Psoas muscle (tissue), 8 donors: ENCODE results near the gene MYL12A. TPM values are rescaled to one million over a fixed set of nuclear protein-coding genes. Genes with fewer than 3 reads are reported as not detected.

Source experiments
- ATAC-seq, 4 donors: fragments of 200-7000 bp; cut with Tn5 transposase; one replicate each; pipeline ENCODE4 v1.9.1; 2020; ENCODE audit warnings: moderate library complexity in 3 of 4, mild to moderate bottlenecking in 2 of 4
- DNase-seq, 2 donors: peaks; one replicate each; pipeline ENCODE4 v3.0.0-alpha.2; 2020
- H3K27ac ChIP-seq: fragments of 200-600 bp; one replicate; pipeline ENCODE4 v1.8.0; 2022
- H3K27me3 ChIP-seq, 3 donors: fragments of 200-600 bp in 1 of 3; one replicate each; pipeline versions ENCODE4 v1.6.1 to v1.8.0; 2013 to 2022; ENCODE audit warnings: low read length in 2 of 3, mild to moderate bottlenecking in 2 of 3, moderate library complexity in 1 of 3; ENCODE audit not compliant: insufficient read depth in 3 of 3
- H3K36me3 ChIP-seq, 2 donors: fragments of 200-600 bp in 1 of 2; one replicate each; pipeline versions ENCODE4 v1.6.1 to v1.8.0; 2013 to 2022; ENCODE audit warnings: low read depth in 1 of 2, mild to moderate bottlenecking in 1 of 2, moderate library complexity in 1 of 2; ENCODE audit not compliant: insufficient read depth in 1 of 2
- H3K4me1 ChIP-seq: fragments of 200-600 bp; one replicate; pipeline ENCODE4 v1.8.0; 2022
- H3K4me3 ChIP-seq: fragments of 200-600 bp; one replicate; pipeline ENCODE4 v1.8.0; 2022; ENCODE audit warnings: mild to moderate bottlenecking
- H3K9me3 ChIP-seq: fragments of 200-600 bp; one replicate; pipeline ENCODE4 v1.8.0; 2022
- WGBS, 3 donors: extraction: QIAGEN DNeasy Blood & Tissue Kit; methylation state at CpG; one replicate each; pipeline versions ENCODE4 v1.1.6 to v1.1.7; 2013; 5-methylcytosine and 5-hydroxymethylcytosine counted together
- intact Hi-C, 2 donors: fragments of 100-400 bp; cut with DNase I; formaldehyde crosslinking; loops; one replicate each; pipeline versions ENCODE4 v1.11.0 to v1.14.2; 2022
- polyA plus RNA-seq, 3 donors: library from polyadenylated mRNA; stranded (reverse); fragments of 200-250 nt; gene quantifications; one replicate each; pipeline ENCODE4 v1.2.3, GENCODE V29; 2013
- total RNA-seq, 4 donors: library from RNA; stranded (reverse); fragmentation: NEBNext Ultra II Directional in 2 of 4; extraction: Animal tissue kit (Norgen Biotek cat#: 25700) in 2 of 4; gene quantifications; one replicate each; pipeline versions ENCODE4 v1.2.1 to v1.2.4, GENCODE V29; 2021 to 2023
- TF ChIP-seq, protein P1 (sequence below): fragments of 200-600 bp; IDR thresholded peaks from one replicate; pipeline ENCODE4 v1.8.0; 2022; ENCODE audit warnings: antibody characterized with exemption
- donor health status: healthy with polysubstance abuse.
- donor health status: DM: no; HTN: no; CAD: no; lungs with moderate emphysema.
- donor health status: Bipolar disorder and iron deficiency.
- donor health status: healthy.
- donor health status: DM: yes; HTN: yes; CAD: no.
- donor health status: DM: no; HTN: no; CAD: no.
- donor health status: DM: no; HTN: no; CAD: no.
- donor health status: DM: yes; HTN: yes; CAD: no.

The MYL12A gene
- total and polyA plus RNA-seq, 7 donors: 957 to 3,920 (median 1,616) TPM

DNA sequence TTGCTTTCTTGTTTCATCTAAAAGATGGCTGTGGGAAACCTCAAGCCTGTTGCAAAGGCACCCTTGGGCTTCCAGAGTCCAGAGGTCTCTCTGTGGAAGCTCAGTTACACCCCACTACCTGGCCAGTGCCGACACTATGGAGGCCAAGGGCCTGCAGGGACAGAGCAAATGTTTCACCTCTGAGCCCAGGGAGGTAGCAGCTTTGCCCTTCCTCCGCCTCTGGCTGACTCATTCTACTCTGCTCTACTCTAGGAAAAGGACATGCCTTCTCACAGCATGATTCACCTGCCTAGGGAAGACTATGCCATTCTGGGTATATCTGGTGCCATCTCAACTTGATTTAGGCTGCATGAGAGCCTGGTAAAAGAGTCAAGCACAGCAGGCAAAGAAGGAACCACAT is 40.0 kb upstream of the MYL12A start:
- Histone ChIP-seq H3K27me3 (no peaks in the 10 kb centered on the region), H3K27ac (peak overlapping the region; percentile 95), H3K36me3 (peaks cover 0 to 14% of the 10 kb centered on the region in 2 donors), H3K4me1 (peaks cover 64% of the 10 kb centered on the region), H3K9me3 (peaks cover 8% of the 10 kb centered on the region), H3K4me3 (no peak overlapping the region)
- 48 to 54% (median 48%) methylated on average over 2 of the region's 2 CpGs for WGBS, 3 donors
- TF ChIP-seq, protein P1, sequence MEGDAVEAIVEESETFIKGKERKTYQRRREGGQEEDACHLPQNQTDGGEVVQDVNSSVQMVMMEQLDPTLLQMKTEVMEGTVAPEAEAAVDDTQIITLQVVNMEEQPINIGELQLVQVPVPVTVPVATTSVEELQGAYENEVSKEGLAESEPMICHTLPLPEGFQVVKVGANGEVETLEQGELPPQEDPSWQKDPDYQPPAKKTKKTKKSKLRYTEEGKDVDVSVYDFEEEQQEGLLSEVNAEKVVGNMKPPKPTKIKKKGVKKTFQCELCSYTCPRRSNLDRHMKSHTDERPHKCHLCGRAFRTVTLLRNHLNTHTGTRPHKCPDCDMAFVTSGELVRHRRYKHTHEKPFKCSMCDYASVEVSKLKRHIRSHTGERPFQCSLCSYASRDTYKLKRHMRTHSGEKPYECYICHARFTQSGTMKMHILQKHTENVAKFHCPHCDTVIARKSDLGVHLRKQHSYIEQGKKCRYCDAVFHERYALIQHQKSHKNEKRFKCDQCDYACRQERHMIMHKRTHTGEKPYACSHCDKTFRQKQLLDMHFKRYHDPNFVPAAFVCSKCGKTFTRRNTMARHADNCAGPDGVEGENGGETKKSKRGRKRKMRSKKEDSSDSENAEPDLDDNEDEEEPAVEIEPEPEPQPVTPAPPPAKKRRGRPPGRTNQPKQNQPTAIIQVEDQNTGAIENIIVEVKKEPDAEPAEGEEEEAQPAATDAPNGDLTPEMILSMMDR: no peak
- peak; percentile 84 to 93 (median 90) for ATAC-seq
- DNase-seq: peak; percentile 24 to 63
- intact Hi-C loops: no loop called here

DNA sequence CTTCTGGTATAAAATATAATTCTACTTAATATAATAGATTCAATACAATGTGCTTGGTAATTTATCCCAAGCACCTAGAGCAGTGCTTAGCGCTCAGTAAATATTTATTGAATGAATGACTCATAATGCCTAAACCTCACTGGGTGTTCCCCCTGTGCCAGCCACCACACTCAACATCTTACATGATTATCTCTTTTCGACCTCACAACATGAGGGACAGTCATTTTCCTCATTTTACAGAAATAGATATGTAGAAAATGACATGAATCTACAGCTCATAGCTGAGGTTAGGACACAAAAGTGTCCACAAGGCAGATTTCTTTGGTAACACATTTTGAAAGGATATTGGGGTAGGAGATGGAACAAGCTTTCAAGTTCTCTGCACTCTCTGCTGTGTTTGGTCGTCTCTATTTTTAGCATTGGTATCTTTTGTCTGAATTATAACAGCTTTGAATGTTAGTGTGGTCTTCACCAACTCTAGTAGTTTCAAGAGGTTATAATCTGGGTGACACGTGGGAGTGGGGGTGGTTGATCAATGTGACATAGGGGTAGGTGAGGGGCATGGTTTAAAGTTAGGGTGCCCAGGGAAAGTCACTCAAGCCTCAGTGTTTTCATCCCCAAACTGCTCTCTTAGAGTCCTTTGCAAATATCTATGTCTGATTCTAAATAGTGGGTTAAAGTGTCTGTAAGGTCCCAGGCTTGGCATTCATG is 37.6 kb upstream of the MYL12A start:
- TF ChIP-seq, protein P1: no peak
- H3K27me3 ChIP-seq: no peaks in the 10 kb centered on the region
- WGBS, 3 donors: 43 to 54% (median 48%) methylated on average over 4 of the region's 4 CpGs
- peak overlapping the region; percentile 17 for H3K4me3 ChIP-seq
- DNase-seq (no peak), ATAC-seq (no peak)
- intact Hi-C loops: no loop called here
- no peaks in the 10 kb centered on the region for H3K9me3 ChIP-seq
- H3K4me1 ChIP-seq: peaks cover 76% of the 10 kb centered on the region
- peaks cover 0 to 24% of the 10 kb centered on the region in 2 donors for H3K36me3 ChIP-seq
- peak overlapping the region; percentile 95 for H3K27ac ChIP-seq

DNA sequence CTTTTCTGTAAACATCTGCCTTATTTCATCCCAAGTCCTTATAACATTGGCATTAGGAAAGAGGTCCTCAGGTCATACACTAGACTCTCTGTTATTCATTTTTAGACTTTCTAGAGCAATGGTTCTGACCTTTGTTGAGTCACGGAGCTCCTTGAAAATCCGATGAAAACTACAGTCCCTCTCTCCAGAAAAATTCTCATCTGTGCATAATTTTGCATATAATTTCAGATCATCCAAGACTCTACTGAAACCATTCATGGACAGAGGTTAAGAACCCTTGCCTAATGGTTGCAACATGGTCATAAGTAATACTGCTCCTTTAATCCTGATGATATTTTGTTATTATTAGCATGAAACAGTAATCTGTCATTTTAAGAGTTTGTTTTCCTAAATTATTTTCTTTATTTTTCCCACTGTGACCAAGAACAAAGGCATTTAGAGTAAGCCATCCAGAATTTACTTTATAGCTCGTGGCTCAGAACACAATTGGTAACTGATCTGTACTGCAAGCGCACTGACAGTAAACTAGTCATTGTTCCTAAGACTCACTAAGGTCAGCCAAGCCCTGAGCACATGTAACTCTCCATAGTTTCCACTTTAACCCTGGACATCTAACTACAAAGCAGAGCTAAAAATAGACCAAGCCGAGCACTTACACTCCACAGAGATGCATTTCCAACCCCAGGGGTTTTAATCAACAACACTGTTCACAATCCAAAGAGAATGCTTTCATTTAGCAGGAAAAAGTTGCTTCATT is 36.2 kb upstream of the MYL12A start:
- Histone ChIP-seq H3K27ac (peak overlapping the region; percentile 95), H3K36me3 (peaks cover 0 to 23% of the 10 kb centered on the region in 2 donors), H3K4me3 (peak overlapping the region; percentile 42), H3K9me3 (no peaks in the 10 kb centered on the region), H3K4me1 (peaks cover 75% of the 10 kb centered on the region), H3K27me3 (no peaks in the 10 kb centered on the region)
- ATAC-seq (peak; percentile 79 to 87 (median 83)), DNase-seq (no peak)
- TF ChIP-seq, protein P1: no peak
- intact Hi-C loops: no loop called here
- 23 to 31% (median 26%) methylated on average over 5 of the region's 5 CpGs for WGBS, 3 donors

DNA sequence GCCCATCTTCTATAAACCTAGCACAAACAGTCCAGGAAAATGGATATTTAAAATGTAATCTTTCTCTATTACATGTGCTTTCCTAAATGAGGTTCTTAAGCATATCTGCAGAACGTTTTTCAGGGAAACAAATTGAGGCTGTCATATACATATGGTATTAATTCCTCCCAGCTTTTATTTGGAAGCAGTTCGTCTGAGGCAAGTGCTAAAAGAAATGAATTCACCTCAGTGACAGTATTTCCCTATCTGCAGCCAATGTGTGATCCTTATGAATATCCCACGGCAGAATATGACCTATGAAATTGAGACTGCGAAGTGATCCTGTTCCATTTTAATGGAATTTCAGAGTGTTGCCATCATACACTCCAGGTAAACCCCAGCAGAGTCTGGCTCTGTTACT is 34.9 kb upstream of the MYL12A start:
- TF ChIP-seq, protein P1: no peak
- no peaks in the 10 kb centered on the region for H3K27me3 ChIP-seq
- 20 to 26% (median 26%) methylated on average over 4 of the region's 4 CpGs for WGBS, 3 donors
- DNase-seq: no peak
- ATAC-seq: no peak
- peaks cover 0 to 25% of the 10 kb centered on the region in 2 donors for H3K36me3 ChIP-seq
- H3K4me3 ChIP-seq: peak overlapping the region; percentile 42
- intact Hi-C loops: no loop called here
- no peaks in the 10 kb centered on the region for H3K9me3 ChIP-seq
- peaks cover 73% of the 10 kb centered on the region for H3K4me1 ChIP-seq
- H3K27ac ChIP-seq: peak overlapping the region; percentile 95
